Measurements from ENCODE around the gene PRKN.
A peak's percentile ranks its signal among the peaks of the same experiment; 100 is the strongest.

The PRKN gene

DNA sequence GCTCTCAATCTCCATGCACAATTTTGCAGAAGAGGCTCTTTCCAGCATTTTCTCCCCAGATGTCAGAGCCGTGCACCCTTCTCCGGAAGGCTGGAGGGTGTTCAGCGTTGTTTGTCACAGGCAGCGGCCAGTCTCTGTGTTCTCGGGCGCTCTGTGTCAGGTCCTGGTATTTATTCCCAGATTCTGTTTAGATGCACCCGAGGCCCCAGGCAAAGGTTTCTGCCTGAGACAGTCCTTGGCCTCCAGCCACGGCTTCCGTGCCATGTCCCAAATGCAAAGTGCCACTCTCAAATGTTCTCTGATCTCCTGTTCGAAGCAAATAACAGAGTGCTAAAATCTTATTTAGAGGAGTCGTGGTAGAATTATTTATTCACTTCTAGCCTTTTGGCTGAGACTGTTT lies 1313.4 kb downstream of the PRKN start:
- DNase-seq (ENCODE audit: extremely low read depth in 1 of 2, low read depth in 1 of 2) = no peak

DNA sequence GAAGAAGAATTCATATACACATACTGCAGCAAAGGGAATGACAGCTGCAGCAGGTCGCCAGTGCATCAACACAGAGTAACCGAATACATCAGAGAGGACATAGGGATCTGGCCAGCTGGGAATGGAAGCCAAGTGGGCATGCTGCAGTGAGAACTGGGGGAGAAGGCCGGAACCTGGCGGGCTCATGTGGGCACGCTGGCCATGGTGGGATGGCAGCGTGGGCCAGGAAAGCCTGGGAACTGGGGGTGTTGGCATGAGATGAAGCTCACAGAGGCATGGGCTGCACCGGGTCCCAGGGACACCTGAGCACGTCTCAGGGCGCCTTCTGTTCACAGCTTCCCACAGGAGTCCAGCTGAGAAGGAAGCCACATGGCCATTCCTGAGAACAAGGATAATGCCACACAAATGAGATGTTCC lies 1314.2 kb downstream of the PRKN start:
- no peak for DNase-seq (ENCODE audit: extremely low read depth in 1 of 2, low read depth in 1 of 2)

DNA sequence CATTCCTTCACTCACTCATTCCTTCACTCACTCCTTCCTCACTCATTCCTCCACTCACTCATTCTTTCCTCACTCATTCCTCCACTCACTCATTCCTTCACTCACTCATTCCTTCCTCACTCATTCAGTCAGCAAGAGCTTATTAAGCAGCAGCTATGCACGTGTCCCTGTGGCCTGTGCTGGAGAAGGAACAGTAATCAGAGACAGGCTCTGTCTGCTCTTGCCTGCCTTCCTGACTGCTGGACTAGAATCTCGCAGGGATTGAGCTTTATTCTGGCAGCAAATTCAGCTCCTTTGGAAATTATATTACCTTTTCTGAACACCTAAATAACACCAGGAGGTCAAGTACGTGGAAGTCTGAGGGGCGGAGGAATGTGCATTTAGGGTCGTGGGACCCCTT lies 1314.8 kb downstream of the PRKN start:
- DNase-seq (ENCODE audit: extremely low read depth in 1 of 2, low read depth in 1 of 2) = no peak

DNA sequence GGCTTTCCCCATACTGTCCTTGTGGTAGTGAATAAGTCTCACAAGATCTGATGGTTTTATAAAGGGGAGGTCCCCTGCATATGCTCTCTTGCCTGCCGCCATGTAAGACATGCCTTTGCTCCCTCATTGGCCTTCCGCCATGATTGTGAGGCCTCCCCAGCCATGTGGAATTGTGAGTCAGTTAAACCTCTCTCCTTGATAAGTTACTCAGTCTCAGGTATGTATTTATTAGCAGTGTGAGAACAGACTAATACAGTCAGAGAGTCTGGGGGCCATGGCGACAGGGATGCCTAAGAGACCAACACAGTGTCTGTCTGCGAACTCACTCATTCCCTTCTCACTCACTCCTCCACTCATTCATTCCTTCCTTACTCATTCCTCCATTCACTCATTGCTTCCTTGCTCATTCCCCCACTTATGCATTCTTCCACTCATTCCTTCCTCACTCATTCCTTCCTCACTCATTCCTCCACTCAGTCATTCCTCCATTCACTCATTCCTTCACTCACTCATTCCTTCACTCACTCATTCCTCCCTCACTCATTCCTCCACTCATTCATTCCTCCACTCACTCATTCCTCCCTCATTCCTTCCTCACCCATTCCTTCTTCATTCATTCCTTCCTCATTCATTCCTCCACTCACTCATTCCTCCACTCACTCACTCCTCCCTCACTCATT lies 1316.2 kb downstream of the PRKN start:
- DNase-seq (ENCODE audit: extremely low read depth in 1 of 2, low read depth in 1 of 2) = no peak

DNA sequence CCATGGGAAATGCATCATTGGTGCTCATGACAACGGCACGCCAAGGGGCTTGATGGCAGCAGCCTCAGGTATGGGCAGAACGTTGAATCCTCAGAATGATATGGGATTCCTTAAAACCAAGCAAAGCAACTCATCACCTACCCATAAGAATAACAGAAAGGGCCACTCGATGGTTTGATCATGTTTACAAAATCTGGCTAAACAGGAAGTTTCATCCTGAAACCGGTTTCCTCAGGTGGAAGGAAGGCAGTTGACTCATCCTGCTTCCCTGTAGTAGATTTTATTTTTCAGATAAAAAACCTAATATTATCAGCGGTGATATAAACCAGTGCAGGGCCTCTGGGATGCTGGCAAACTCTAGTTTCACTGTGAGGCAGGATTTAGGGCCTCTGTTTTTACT lies 1316.8 kb downstream of the PRKN start:
- no peak for DNase-seq (ENCODE audit: extremely low read depth in 1 of 2, low read depth in 1 of 2)

DNA sequence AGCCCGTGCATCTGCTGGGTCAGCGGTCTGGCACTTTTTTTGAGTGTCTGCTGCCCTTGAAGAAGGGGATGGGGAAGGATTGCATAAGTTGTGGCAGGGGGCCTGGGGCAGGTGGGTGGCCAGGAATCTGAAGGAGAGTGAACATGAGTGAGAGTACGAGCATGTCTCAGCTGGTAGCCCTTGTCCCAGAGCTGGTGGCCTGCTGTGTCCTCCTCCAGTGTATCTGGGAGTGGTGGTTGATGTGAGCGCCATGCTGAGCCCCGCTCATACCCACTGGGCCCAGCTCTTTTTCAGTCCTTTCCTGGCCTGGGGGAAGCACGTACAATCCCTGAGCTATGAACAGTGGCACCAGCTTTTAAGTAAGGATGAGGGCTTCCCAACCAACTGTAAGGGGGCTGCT lies 1317.5 kb downstream of the PRKN start:
- DNase-seq (ENCODE audit: extremely low read depth in 1 of 2, low read depth in 1 of 2) = no peak

DNA sequence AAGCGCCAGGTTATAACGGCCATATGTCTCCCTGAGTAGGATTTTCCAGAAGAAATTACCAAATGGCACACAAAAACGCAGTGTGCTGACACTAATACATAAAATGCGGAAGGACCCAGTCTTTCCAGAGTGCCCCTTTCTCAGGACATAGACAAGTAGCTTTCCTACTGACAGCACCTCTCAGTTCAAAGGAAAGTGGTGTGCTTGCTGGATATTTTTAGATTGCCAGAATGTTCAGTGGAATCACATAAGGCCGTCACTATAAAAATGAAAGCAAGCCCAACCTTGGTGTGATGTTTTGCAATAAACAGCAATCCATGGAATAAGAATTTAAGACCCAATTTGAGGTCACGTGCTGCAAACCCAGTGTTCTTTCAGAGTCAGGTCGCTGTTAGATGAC lies 1318.2 kb downstream of the PRKN start:
- no peak for DNase-seq (ENCODE audit: extremely low read depth in 1 of 2, low read depth in 1 of 2)

DNA sequence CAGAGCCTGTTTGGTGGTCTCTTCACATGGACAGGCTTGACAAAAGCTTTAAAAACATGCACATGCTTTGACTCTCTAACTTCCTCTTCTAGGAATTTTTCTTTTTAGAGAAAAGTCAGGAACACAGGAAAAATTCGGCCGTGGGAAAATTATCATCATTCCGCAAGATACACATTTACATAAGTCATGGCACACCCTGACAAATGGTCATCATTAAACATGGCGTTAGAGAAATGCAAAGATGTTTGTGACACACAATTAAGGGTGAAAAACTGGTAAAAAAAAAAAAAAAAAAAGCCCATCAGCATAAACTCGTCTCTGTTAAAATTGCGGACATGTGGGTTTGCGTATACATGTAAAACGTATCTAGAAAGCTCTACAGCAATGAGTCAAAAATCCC lies 1319.5 kb downstream of the PRKN start:
- DNase-seq (ENCODE audit: extremely low read depth in 1 of 2, low read depth in 1 of 2) = no peak

DNA sequence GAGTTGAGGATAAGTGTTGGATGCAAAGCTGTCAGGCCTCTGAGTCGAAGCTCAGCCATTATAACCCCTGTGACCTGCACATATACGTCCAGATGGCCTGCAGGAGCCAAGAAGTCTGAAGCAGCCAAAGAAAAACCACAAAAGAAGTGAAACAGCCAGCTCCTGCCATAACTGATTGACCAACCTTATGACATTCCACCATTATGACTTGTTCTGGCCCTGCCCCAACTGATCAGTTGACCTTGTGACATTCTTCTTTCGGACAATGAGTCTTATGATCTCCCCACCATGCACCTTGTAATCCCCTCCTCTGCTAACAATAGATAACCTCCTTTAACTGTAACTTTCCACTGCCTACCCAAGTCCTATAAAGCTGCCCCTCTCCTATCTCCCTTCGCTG lies 1320.0 kb downstream of the PRKN start:
- DNase-seq (ENCODE audit: extremely low read depth in 1 of 2, low read depth in 1 of 2) = no peak

DNA sequence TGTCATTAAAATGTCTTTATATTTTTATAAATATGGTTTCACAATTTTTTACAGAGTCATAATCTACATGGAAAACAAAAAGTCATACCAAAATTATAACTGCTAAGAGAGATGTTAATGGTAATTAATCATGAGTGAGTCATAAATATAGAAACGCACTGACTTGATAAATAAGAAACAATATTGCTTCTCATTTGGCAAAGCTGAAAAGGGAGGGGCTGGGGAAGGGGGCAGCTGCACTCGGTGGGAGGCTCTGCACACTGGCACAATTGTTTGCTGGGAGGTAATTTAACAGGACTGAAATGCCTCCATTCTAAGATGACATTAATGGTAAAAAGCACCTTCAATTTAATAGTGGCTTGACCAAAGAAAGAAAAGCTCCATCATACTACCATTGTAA lies 1320.5 kb downstream of the PRKN start:
- DNase-seq (ENCODE audit: extremely low read depth in 1 of 2, low read depth in 1 of 2) = no peak

DNA sequence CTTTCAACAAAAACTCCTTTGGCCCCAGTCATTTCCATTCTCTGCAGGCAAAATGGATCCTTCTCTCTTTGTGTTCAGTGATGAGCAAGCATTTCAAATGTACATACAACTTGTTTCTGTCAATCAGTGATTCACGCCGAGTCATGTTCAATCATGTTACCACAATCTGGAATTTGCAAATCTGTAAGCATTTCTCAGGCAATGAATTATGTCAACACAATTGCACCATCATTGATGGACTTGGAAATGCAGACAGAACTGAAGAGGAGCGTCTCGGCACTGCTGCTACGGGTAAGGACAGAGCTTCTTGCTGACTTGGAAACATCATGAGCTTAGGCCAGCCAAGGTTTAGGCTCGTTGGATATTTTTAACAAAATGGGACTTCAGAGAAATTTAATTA lies 1320.9 kb downstream of the PRKN start:
- no peak for DNase-seq (ENCODE audit: extremely low read depth in 1 of 2, low read depth in 1 of 2)

DNA sequence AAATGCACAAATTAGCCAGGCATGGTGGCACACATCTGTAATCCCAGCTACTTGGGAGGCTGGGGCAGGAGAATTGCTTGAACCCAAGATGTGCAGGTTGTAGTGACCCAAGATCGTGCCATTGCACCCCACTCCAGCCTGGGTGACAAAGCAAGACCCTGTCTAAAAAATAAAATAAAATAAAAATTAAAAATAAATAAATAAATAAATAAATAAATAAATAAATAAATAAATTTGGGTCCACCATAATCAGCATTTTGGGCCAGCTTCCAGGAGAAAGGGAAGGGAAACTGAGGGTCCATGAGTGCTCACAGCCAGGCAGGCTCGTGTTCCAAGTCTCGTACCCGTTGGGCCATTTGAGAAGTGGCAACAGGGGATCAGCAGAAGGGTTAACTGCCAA lies 1322.1 kb downstream of the PRKN start:
- DNase-seq (ENCODE audit: extremely low read depth in 1 of 2, low read depth in 1 of 2) = no peak

DNA sequence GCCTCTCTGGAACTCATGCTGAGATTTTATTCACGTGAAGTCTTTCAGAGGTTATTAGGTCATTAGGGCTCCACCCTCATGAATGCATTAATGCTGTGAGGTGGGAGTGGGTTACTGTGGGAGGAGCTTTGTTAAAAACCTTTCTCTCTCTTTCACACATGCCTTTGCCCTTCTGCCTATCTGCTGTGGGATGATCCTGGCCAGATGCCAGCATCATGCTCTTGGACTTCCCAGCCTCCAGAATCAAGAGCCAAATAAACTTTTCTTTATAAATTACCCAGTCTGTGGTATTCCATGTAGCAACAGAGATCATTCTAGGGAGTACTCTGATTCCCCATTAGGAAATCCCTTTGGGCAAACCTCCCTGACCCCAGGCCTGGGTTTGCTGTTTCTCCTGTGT lies 1323.8 kb downstream of the PRKN start:
- no peak for DNase-seq (ENCODE audit: extremely low read depth in 1 of 2, low read depth in 1 of 2)

DNA sequence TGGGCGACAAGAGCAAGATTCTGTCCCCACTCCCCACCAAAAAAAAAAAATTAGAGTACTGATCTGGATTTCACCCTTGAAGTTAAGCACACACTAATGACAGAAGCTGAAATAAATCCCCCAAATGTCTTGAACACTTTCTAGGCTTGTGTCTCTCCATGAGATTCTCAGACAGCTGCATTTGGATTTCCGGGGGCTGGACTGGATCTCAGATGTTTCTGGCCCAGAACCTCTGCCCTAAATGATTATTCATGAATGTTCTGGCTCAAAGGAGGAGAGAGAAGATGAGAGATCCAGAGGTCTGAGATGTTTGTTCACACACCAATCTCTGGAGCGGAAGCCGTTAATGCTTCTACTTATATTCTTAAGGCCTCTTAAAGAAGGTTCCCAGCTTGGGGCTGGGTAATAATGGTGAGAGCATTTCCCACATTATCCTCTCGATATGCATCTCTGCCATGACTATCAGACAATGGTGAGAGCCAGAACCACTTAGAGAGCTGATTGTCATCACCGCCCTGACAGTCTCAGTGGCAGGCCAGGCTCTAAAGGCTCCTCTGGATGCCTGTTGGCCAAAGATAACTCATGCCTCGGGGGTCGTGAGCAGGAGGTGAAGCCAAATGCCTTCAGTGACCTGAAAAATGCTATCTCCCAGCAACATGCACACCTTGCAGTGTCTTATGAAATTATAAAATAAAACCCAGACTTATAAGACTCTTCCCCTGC lies 1325.8 kb downstream of the PRKN start:
- DNase-seq (ENCODE audit: extremely low read depth in 1 of 2, low read depth in 1 of 2) = no peak

DNA sequence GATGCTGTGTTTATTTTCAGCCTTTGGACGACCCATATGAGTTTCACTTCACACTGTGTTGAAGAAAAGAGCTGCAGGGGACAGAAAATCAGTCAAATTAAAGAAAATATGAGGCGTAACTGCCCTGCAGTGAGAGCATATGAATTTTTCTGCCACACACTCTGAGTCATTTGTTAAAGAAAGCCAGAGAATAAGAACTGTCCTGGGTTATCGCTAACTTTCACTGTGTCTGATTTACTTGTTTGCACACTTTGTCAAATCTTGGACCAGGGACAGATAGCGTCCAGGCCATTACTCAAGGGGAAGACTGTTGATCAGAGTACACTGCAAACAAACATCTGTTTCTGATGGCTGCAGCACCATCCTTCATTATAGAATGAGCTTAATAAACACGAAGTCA lies 1326.9 kb downstream of the PRKN start:
- DNase-seq (ENCODE audit: extremely low read depth in 1 of 2, low read depth in 1 of 2) = no peak

DNA sequence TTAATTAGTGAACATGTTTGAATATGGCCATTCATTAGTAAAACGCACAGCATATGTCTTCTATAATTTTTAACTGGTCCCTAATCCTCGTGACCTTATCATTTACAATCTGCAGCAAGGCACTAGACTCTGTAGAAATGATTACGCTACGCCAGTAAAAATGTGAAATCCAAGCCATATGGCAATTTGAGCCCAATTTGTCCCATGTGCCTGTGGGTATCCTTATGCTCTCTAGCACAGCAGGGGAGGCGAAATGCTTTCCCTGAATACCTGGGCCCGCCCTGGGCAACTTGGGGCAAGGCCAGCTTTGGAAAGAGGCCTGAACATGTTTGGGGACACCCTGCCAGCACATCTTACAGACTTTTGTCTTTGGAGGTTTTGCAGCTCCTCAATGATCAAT lies 1331.0 kb downstream of the PRKN start:
- no peak for DNase-seq (ENCODE audit: extremely low read depth in 1 of 2, low read depth in 1 of 2)

DNA sequence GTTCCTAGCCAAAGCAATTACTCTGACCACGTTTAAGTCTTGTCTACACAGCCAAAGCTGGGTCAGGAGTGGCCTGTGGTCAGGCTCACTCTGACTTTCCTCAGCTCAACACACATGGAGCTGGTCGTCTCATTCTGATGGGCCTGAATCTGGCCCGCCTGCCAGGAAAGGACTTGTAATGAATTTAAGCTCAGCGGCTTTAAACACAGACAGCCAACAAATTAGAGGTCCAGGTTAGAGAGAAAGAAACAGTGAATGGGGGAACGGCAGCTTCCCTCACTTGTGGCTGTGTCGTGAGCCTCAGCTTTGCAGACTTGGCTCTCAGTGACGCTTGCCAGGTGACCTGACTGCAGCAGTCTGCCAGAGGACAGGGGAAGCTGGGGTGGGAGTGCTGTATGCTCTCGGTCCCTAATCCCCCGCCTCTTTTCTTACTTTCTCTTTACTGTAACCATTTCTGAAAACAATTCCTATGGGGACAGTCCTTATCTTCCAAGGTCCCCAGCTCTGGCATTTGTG lies 1331.8 kb downstream of the PRKN start:
- no peak for DNase-seq (ENCODE audit: extremely low read depth in 1 of 2, low read depth in 1 of 2)

DNA sequence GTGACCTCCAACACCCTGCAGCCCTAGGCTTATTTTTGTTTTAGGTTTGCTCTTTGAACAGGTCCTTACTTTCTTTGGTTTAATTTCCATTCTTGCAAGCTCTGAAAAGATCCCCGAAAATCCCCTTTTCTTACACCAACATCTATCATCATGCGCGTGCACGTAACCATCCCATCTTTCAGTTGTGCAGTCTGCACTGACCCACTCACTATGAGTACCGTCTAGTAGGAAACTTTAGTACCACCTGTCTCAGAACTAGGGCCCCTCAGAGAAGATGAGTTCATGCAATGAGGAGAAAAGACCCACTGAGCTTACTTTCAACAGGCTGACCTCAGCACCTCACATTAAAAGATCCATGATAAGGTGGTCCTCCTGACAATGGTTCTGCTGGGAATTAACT lies 1333.1 kb downstream of the PRKN start:
- DNase-seq (ENCODE audit: extremely low read depth in 1 of 2, low read depth in 1 of 2) = no peak

DNA sequence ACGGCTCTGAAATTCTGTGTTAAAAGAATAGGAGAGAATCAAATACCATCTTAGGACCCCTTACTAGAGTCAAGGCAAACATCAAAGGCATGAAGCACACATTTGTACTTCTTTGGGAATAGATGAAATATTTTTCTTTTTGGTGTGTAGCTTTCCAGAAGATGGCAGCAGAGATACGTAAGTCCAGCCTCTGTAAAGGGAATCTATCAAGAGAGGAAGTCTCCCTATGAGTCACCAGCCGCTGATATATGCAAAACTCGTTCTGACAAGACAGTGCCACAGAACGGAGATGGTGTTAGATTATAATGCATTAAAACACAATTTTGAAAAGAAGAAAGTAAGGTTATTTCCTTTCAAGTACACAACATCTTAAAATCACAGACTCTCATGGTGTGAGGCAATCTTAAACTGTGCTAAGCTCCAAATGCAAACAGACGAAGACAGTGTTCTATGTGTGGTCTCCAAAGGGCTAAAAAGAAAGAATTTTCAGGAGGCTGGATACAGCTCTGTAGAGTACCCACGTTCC lies 1333.7 kb downstream of the PRKN start:
- DNase-seq (ENCODE audit: extremely low read depth in 1 of 2, low read depth in 1 of 2) = peak; percentile 3 to 15

DNA sequence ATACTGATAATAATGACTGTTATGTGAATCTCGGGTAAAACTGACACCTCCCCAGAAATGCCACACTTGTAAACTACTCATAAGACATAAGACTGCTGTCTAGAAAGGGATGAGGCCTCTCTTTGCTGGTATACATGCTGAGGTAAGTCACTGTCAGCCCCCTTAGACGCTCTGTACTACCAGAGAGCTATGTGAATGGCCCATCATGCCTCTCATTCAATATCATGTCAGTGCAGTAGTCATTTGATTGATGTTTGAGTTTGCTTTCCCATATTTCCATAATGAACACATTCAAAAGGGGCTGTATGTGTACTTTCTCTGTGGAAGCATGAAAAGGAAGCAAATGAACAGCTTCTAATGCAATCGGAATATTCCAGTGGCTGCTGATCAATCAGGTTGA lies 1334.3 kb downstream of the PRKN start:
- no peak for DNase-seq (ENCODE audit: extremely low read depth in 1 of 2, low read depth in 1 of 2)

DNA sequence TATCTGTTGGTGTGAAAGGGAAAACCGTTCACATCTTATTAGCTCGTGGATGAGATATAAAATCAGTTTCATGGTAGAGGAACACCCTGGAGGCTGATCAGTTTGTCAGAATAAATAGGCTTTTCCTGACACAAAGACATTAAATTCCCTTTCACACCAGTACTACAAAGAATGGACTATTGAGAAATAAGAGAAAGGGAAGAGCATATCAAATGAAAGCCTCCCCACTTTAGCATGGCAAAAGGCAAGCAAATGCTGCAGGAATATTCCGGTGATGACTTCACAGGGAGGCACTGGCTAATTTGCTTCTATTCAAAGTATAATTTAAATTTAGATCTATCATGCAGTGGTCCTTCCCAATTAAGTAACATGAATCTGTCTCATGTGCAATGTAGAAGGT lies 1337.8 kb downstream of the PRKN start:
- no peak for DNase-seq (ENCODE audit: extremely low read depth in 1 of 2, low read depth in 1 of 2)

DNA sequence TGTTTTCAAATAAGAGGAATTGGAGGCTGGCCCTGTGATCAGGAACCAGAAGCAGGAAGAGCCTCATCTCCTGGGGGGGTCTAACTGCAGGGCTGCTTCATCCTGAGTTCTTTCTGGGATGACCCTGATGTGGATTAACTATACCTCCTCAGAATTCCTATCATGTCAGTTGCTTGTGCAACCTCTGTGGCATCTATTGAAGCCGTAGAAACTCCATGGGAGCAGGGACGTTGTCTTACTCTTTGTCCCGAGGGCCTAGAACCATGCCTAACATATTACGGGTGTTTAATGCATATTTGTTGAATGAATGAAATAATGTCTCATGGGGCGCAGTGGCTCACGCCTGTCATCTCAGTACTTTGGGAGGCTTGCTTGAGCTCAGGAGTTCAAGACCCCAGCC lies 1343.6 kb downstream of the PRKN start:
- no peak for DNase-seq (ENCODE audit: extremely low read depth in 1 of 2, low read depth in 1 of 2)

Measured in activated CD8-positive, alpha-beta memory T cell treated with anti-CD3 and anti-CD28 coated beads for 1 hour (primary cell).